Activated T-helper 1 cell treated with anti-CD3 and anti-CD28 coated beads, Interleukin-2, amount 50 U/mL, for 16 hours (primary cell): ENCODE data around the gene ZNF140.

Experiments
- DNase-seq, 2 donors: peaks; one replicate each; pipeline ENCODE4 v3.0.0-alpha.2; 2020; ENCODE audit warnings: low read depth in 1 of 2, low spot score in 1 of 2

ZNF140 gene

GRCh38 chr12:133080368-133081158, at the start of gene ZNF140:
TSS of gene ZNF140 (plus strand) at chr12:133080923. CDS start at chr12:133081321, 398 bp downstream.
- DNase-seq: peak; percentile 84 to 89

GRCh38 chr12:133037207-133038005, 43.3 kb upstream of the ZNF140 start, which contains the start of gene ZNF84:
TSS of gene ZNF84 (plus strand) at chr12:133037509. CDS start at chr12:133041468, 3,959 bp downstream.
- peak; percentile 90 to 97 for DNase-seq

- DNase-seq: no peak
Observed at GRCh38 chr12:133038118-133038709, 42.5 kb upstream of the ZNF140 start.

DNA sequence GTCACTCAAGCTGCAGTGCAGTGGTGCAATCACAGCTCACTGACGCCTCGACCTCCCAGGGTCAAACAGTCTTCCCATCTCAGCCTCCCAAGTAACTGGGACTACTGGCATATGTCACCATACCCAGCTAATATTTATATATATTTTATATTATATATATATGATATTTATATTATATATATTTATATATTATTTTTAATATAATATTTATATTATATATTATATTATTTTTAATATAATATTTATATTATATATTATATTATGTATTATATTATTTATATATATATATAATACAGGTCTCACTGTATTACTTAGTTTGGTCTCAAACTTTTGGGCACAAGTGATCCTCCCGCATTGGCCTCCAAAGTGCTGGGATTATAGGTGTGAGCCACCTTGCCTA, 34.0 kb upstream of the ZNF140 start:
- no peak for DNase-seq

DNA sequence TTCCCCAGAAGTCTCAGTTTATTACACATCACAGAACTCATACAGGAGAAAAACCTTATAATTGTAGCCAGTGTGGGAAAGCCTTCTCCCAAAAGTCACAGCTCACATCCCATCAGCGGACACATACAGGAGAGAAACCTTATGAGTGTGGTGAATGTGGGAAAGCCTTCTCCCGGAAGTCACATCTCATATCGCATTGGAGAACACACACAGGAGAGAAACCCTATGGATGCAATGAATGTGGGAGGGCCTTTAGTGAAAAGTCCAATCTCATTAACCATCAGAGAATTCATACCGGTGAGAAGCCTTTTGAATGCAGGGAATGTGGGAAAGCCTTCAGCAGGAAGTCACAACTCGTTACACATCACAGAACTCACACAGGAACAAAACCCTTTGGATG, 23.3 kb upstream of the ZNF140 start:
- no peak for DNase-seq

GRCh38 chr12:133058203-133059113, 22.3 kb upstream of the ZNF140 start:
- DNase-seq: no peak

DNA sequence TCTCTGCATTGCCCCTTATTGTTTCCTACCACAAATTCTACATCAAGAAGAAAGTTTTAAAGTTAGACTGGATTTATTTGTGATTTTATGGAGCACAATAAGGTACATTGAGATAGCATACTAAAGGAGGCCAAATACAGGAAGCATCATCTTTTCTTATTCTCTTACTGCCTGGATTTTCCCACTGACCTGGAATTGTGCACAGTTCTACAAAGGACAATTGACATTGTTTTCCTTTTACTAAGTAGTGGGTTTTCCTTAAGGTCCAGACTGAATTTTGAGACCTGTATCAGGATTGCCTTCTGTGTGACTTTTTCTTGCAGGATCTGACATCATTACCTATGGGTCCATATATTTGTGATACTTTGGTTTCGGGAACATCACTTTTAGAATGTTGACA, 18.8 kb upstream of the ZNF140 start:
- no peak for DNase-seq

DNA sequence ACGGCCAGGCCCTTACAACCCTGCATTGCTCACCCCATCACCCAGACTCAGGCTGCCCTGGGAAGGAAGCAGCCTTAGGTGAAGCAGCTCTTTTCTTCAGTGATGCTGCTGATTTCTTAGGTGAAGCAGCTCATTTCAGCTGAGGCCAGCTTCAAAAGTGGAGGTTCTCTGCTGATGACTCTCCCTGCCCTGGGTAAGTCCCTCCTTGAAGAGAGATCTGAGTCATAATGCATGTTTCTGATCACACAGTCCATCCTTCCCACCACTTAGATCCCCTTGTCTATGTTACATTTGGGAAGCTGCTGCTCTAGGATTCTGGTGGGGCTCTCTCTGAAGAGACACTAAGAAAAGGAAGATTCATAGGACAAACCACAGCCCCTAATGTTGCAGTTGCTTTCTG, 17.2 kb upstream of the ZNF140 start:
- no peak for DNase-seq

DNA sequence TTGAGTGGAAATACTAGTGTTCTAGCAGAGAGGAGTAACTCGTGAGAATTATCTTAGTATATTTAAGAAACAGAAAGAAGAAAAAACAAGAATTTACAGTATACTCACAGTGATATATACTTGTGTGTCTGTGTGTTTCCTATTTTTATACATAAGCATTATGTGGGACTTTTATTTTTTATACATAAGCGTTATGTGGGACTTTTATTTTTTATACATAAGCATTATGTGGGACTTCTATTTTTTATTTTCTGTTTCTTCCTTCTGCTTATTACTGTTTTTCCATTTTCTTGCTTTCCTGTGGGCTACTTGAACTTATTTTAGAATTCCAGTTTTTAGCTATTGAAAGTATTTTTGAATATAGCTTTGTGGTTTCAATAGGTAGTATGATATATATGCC, 6.9 kb upstream of the ZNF140 start:
- no peak for DNase-seq

DNA sequence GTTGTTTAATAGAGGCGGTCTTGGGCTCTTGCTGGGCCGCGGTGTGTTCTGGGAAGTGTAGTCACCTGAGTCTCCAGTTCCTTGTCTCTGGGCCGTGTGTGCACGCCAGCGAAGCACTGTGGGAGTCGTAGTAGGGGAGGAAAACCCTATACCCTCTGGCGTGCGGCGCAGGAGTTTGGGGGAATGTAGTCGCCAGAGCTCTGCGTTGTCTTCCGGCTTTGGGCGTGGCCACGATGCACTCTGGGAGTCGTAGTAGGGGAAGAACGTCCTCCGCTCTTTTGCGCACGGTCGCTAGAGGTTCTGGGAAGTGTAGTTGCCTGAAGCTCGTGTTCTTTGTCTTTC, 726 bp upstream of the ZNF140 start:
- DNase-seq: peak; percentile 90 to 92

- no peak for DNase-seq
Observed at GRCh38 chr12:133081159-133081780, 547 bp downstream of the ZNF140 start.

GRCh38 chr12:133083345-133083744, 2.6 kb downstream of the ZNF140 start:
- DNase-seq: no peak

- no peak for DNase-seq
Observed at GRCh38 chr12:133105620-133106019, 24.9 kb downstream of the ZNF140 start.

- DNase-seq: no peak
Observed at GRCh38 chr12:133106253-133106652, 25.5 kb downstream of the ZNF140 start.

DNA sequence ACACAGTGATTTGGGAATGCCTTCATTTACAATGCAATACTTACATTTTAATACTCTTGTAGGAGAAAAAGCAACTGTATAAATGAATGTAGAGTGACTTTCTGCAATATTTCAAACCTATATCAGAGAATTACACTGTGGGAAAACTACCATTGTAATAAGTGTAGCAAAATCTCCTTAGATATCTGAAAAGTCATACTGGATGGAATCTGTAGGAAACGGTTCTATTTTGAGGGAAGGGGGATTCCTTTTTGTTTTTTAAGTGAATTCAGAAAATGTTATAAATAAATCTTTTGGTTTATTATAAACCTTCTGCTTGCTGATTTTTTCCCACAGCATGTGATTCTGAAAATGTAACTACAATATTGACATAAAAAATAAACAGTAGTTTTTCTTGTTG, 26.4 kb downstream of the ZNF140 start:
- no peak for DNase-seq

GRCh38 chr12:133108150-133108549, 27.4 kb downstream of the ZNF140 start:
- no peak for DNase-seq

DNA sequence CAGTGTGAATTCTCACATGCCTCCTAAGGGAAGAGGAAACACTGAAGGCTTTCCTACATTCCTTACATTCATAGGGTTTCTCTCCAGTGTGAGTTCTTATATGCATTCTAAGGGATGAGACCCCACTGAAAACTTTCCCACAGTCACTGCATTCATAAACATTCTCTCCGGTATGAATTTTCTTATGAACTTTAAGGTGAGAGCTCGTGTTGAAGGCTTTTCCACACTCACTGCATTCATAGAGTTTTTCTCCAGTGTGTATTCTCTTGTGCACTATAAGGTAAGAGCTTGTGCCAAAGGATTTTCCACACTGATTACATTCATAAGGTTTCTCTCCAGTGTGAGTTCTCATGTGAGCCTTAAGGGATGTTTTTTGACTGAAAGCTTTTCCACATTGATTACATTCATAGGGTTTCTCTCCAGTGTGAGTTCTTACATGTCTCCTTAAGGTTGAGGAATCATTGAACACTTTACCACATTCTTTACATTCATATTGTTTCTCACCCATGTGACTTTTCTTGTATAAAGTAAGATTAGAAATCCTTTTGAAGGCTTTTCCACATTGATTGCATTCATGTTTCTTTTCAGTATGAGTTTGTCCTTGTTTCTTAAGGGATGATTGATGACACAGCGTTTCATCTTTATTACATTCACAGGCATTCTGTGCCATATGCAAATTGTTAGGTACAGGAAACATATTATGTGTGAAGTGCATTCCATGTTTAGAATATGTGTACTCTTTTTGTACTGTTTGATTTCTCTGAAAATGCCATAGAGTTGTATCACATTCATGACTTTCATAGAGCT, 39.9 kb downstream of the ZNF140 start:
- DNase-seq: no peak

DNA sequence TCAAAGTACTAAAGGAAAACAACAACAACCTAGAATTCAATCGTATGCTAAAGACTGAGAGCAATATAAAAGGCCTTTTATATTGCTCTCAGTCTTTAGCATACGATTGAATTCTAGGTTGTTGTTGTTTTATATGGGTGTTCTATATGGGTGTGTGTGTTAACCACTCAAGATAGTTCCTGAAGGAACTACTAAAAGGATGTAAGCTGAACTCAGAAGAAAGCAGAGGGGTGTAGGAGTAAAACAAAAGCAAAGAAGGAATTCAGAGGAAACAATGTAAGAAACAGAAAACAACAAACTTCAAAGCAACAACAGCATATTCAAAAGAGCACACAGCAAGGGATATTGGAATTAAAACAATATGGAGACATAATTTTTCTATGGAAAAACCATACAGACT, 44.0 kb downstream of the ZNF140 start:
- no peak for DNase-seq

DNA sequence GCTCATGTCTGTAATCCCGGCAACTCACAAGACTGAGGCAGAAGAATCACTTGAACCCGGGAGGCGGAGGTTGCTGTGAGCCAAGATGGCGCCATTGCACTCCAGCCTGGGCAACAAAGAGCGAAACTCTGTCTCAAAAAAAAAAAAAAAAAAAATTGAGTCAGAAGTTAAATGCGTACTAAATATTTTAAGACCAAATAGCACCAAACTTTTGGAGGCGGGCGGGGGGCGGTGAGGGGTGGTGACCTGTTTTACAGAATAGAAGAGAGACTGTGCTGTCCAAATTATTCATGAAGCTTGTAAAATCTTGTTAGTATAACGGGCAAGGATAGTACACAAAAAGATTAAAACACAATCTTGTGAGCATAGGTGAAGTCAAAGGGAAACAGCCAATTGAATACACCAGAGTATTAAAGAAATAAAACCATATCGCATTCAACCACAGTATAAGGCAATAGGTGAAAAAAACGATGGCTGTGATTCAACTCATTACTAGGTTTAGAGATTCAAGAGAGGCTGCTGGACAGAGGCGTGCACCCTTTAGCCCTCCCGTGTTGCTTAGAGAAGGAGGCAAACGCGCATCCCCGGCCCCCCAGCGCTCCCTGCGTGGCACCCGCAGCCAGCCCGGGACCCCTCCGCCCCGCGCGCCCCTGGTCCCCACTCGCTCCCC, 48.8 kb downstream of the ZNF140 start:
- DNase-seq: no peak
